ENCODE data around the gene UAP1L1. TPM values are rescaled to one million over a fixed set of nuclear protein-coding genes. Genes with fewer than 3 reads are reported as not detected.
A peak's percentile ranks its signal among the peaks of the same experiment; 100 is the strongest.
"Not testable (repeated sequence)": the region's sequence is repeated elsewhere in the genome, so short reads cannot be mapped to it uniquely, and the experiment has no call there.

The UAP1L1 gene
- total RNA-seq, 1 experiment from 2014 or later: 9.0 TPM

DNA sequence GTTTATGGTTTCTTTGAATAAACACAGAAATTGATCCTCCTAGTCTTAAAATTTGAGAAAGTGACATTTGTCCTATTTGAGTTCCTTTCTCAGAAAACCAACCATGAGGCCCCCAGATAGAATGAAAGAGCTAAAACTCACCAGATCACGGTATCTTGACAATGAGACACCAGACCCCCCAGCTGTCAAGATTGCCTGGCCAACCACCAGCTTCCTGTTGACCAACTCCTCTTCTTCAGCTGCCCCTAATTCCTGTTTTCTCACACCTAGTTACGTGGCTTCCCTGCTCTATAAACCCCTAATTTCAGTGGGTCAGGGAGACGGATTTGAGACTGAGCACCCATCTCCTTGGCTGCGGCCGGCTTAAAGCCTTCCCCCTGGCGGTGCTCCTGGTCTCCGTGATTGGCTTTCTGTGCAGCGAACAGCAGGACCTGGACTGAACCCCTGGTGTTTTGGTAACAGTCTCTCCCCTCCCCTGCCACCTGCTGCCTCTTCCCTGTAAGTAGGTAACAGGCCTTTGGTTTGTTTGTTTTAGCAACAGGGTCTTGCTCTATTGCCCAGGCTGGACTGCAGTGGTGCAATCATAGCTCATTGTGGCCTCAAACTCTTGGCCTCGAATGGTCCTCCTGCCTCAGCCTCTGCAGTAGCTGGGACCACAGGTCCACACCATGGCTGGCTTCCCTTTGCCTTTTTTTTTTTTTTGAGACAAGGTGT is 18.6 kb upstream of the UAP1L1 start:
- DNase-seq: no peak
- Histone ChIP-seq H3K4me3 (ENCODE audit: insufficient read depth, low read depth, low read length) (no peak overlapping the region), H3K36me3 (replicated peaks; ENCODE audit: control insufficient read depth, insufficient read depth, low read length) (no peaks in the 10 kb centered on the region), H3K27me3 (ENCODE audit: control insufficient read depth, insufficient read depth, low read length) (peaks cover 17% of the 10 kb centered on the region)

DNA sequence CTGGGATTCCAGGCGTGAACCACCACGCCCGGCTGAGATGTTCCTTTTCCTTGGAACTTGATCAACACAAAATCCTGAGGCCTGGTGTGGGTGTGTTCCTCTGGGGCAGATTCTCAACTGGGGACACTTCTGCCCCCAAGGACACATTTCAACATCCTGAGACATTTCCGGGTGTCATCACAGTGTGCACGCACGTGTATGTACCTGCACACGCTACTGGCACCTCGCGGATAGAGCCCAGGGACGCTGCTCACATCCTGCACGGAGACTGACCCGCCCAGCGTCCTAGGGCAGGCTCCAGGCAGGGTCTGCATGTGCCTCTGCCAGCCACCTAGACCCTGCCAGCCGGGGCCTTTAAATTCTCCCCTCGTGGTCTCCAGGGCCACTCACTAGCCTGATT is 14.9 kb upstream of the UAP1L1 start:
- no peak for DNase-seq
- H3K27me3 ChIP-seq (ENCODE audit: control insufficient read depth, insufficient read depth, low read length): no peaks in the 10 kb centered on the region
- H3K4me3 ChIP-seq (ENCODE audit: insufficient read depth, low read depth, low read length): no peak overlapping the region

DNA sequence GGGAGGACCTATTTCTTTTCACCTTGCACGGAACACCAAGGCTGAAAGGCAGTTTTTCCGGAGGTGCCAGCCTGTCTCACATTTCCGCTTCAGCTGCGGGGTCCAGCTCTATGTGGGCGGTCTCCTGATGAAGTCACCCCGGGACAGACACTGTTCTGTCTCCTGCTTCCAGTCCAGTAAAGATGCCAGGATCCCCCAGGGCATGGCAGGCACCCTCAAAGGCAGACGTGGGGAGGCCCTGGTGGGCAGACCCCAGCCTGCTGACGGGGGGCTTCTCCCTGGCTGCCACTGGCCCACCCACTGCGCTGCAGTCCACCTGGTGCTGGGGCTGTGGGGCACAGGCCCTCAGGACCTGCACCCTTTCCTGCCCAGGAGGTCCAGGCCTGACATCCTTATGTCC is 14.5 kb upstream of the UAP1L1 start:
- H3K4me3 ChIP-seq (ENCODE audit: insufficient read depth, low read depth, low read length); DNase-seq; H3K27me3 ChIP-seq (ENCODE audit: control insufficient read depth, insufficient read depth, low read length); H3K36me3 ChIP-seq (replicated peaks; ENCODE audit: control insufficient read depth, insufficient read depth, low read length): not testable (repeated sequence)

More for the DNA sequence above, 14.9 kb upstream of the UAP1L1 start:
- peaks cover 8% of the 10 kb centered on the region for H3K36me3 ChIP-seq (replicated peaks; ENCODE audit: control insufficient read depth, insufficient read depth, low read length)

- Histone ChIP-seq H3K27me3 (ENCODE audit: control insufficient read depth, insufficient read depth, low read length) (no peaks in the 10 kb centered on the region), H3K4me3 (ENCODE audit: insufficient read depth, low read depth, low read length) (no peak overlapping the region), H3K36me3 (replicated peaks; ENCODE audit: control insufficient read depth, insufficient read depth, low read length) (peaks cover 8% of the 10 kb centered on the region)
- no peak for DNase-seq
Observed at GRCh38 chr9:137063311-137064026, 13.8 kb upstream of the UAP1L1 start.

- no peaks in the 10 kb centered on the region for H3K27me3 ChIP-seq (ENCODE audit: control insufficient read depth, insufficient read depth, low read length)
- peak; percentile 94 for DNase-seq
- H3K36me3 ChIP-seq (replicated peaks; ENCODE audit: control insufficient read depth, insufficient read depth, low read length): peaks cover 8% of the 10 kb centered on the region
- H3K4me3 ChIP-seq (ENCODE audit: insufficient read depth, low read depth, low read length): no peak overlapping the region
Observed at GRCh38 chr9:137064027-137064879, 13.1 kb upstream of the UAP1L1 start.

DNA sequence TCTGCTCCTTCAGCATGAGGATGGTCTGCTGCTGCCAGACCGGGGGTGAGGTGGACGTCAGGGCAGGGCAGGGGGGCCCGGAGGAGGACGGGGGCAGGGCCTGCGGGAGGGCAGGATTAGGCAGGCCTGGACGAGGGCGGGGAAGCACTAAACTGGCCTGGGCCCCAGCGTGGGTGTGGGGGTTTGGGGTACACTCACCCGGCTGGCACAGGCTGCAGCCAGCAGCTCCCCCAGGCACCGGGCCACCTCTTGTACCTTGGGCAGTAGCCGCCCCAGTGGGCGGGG is 12.5 kb upstream of the UAP1L1 start:
- peaks cover 8% of the 10 kb centered on the region for H3K36me3 ChIP-seq (replicated peaks; ENCODE audit: control insufficient read depth, insufficient read depth, low read length)
- no peak overlapping the region for H3K4me3 ChIP-seq (ENCODE audit: insufficient read depth, low read depth, low read length)
- H3K27me3 ChIP-seq (ENCODE audit: control insufficient read depth, insufficient read depth, low read length): no peaks in the 10 kb centered on the region
- DNase-seq: no peak

DNA sequence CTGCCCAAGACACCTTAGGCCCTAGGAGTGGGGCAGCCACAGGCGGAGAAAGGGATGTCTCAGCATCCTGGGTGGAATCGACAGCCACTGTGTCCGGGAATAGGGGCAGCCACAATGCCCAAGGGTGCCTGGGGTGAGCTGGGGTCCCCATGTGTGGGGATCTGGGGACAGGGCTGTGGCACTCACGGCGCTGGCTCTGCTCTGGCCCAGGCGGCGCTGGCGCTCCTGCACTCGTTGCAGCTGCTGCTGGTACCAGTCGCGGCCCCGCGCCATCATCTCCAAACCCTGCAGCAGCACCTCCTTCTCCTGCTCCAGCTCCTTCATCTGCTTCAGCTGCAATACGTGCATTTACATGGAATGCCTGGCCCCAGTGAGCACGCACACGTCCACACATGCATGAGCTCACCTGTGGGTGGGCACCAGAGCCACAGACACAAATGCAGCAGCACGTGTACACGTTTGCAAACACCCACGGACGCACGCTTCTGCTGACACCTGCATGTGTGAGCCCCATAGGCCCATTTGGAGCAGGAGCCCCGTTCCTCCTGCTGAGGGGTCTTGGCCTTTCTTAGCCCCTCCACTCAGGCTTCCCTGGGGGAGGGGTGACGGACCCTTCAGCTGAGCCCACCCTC is 11.9 kb upstream of the UAP1L1 start:
- Histone ChIP-seq H3K36me3 (replicated peaks; ENCODE audit: control insufficient read depth, insufficient read depth, low read length) (peaks cover 8% of the 10 kb centered on the region), H3K4me3 (ENCODE audit: insufficient read depth, low read depth, low read length) (no peak overlapping the region), H3K27me3 (ENCODE audit: control insufficient read depth, insufficient read depth, low read length) (no peaks in the 10 kb centered on the region)
- DNase-seq: no peak

- no peak for DNase-seq
- no peak overlapping the region for H3K4me3 ChIP-seq (ENCODE audit: insufficient read depth, low read depth, low read length)
- H3K27me3 ChIP-seq (ENCODE audit: control insufficient read depth, insufficient read depth, low read length): no peaks in the 10 kb centered on the region
- peaks cover 8% of the 10 kb centered on the region for H3K36me3 ChIP-seq (replicated peaks; ENCODE audit: control insufficient read depth, insufficient read depth, low read length)
Observed at GRCh38 chr9:137066096-137066861, 11.0 kb upstream of the UAP1L1 start.

- no peak overlapping the region for H3K4me3 ChIP-seq (ENCODE audit: insufficient read depth, low read depth, low read length)
- peaks cover 8% of the 10 kb centered on the region for H3K36me3 ChIP-seq (replicated peaks; ENCODE audit: control insufficient read depth, insufficient read depth, low read length)
- H3K27me3 ChIP-seq (ENCODE audit: control insufficient read depth, insufficient read depth, low read length): no peaks in the 10 kb centered on the region
- peak; percentile 93 for DNase-seq
Observed at GRCh38 chr9:137067860-137068538, 9.3 kb upstream of the UAP1L1 start.

- peak overlapping the region; percentile 70 for H3K4me3 ChIP-seq (ENCODE audit: insufficient read depth, low read depth, low read length)
- no peaks in the 10 kb centered on the region for H3K27me3 ChIP-seq (ENCODE audit: control insufficient read depth, insufficient read depth, low read length)
- DNase-seq: no peak
- H3K36me3 ChIP-seq (replicated peaks; ENCODE audit: control insufficient read depth, insufficient read depth, low read length): peaks cover 8% of the 10 kb centered on the region
Observed at GRCh38 chr9:137068539-137069507, 8.5 kb upstream of the UAP1L1 start.

GRCh38 chr9:137069508-137070091 is 7.7 kb upstream of the UAP1L1 start:
- H3K4me3 ChIP-seq (ENCODE audit: insufficient read depth, low read depth, low read length): peak overlapping the region; percentile 70
- DNase-seq: peak; percentile 81
- peaks cover 8% of the 10 kb centered on the region for H3K36me3 ChIP-seq (replicated peaks; ENCODE audit: control insufficient read depth, insufficient read depth, low read length)
- no peaks in the 10 kb centered on the region for H3K27me3 ChIP-seq (ENCODE audit: control insufficient read depth, insufficient read depth, low read length)

DNA sequence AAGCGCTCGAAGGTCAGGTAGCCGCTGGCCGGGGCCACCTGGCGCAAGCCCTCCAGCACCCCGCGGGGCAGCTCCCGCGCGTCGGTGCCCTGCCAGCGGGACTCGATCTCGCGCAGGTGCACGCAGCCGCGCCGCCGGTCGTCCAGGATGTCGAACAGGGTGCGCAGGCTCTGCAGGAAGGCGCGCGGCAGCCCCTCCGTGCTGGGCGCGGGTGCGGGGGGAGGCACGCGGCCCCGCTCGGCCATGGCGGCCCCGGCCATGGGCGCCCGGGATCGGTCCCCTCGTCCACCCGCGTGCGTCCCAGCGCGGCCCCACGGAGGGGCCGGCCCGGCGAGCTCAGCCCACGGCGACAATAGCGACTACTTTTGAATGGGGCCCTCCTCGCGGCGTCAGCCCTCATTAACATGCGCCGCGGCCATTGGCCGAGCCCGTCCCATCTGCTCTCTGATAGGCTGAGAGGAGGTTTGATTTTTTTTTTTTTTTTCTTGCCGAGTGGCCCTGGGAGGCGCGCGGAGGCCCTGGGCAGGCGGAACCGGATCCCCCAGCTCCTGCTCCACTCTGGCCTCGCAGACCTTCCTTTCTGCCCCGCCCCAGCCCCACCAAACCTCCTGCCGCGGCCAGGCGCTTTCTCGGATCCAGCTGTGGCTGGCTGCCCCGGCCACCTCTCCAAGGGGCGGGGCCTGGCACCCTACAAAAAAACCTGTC is 7.0 kb upstream of the UAP1L1 start, which contains the start of gene SAPCD2:
Gene SAPCD2, minus strand, starts transcription at position 357 of the 705 bp plus-strand sequence. Its CDS starts 97 bp downstream, at position 260.
- peak within 1 kb of the TSS; percentile 70 for H3K4me3 ChIP-seq (ENCODE audit: insufficient read depth, low read depth, low read length)
- H3K27me3 ChIP-seq (ENCODE audit: control insufficient read depth, insufficient read depth, low read length): no peaks in the 10 kb centered on the region
- peaks cover 5% of the 10 kb centered on the region for H3K36me3 ChIP-seq (replicated peaks; ENCODE audit: control insufficient read depth, insufficient read depth, low read length)
- peak; percentile 98 for DNase-seq
